Measurements from ENCODE around the gene DUS2. TPM values are rescaled to one million over a fixed set of nuclear protein-coding genes. Genes with fewer than 3 reads are reported as not detected.

The DUS2 gene
- total and polyA plus RNA-seq, 9 donors: 4.8 to 15.7 (median 8.5) TPM

- H3K27ac ChIP-seq: no peak overlapping the region
- 92 to 93% (median 93%) methylated on average over 7 of the region's 7 CpGs for WGBS, 3 donors
- no peak for DNase-seq
These were observed 55.0 kb downstream of the DUS2 start for GRCh38 chr16:68077866-68078700.

GRCh38 chr16:68078701-68079375 lies 55.8 kb downstream of the DUS2 start:
- TF ChIP-seq POLR2A (IDR thresholded peaks at IDR 0.05): no peak
- TF ChIP-seq EP300 (IDR thresholded peaks at IDR 0.05): no peak
- TF ChIP-seq CTCF (IDR thresholded peaks at IDR 0.05): no peak
- 94 to 96% (median 96%) methylated on average over 8 of the region's 8 CpGs for WGBS, 3 donors
- intact Hi-C loops (cut with DNase I): loop anchor here in 1 of 4 donors (10.0 kb wide), 1 partner anchor 146 kb away; no protein-coding TSS in a partner anchor
- H3K4me1 ChIP-seq (ENCODE audit: insufficient read depth): peaks cover 9% of the 10 kb centered on the region
- no peak overlapping the region for H3K27ac ChIP-seq
- H3K36me3 ChIP-seq: no peaks in the 10 kb centered on the region
- no peaks in the 10 kb centered on the region for H3K9me3 ChIP-seq
- H3K4me3 ChIP-seq: no peak overlapping the region
- no peak for DNase-seq
- H3K27me3 ChIP-seq: no peaks in the 10 kb centered on the region

More at GRCh38 chr16:68077866-68078700, 55.0 kb downstream of the DUS2 start:
- intact Hi-C loops (cut with DNase I): loop anchor here in 1 of 4 donors (10.0 kb wide), 1 partner anchor 147 kb away; no protein-coding TSS in a partner anchor
- Histone ChIP-seq H3K4me3 (no peak overlapping the region), H3K4me1 (ENCODE audit: insufficient read depth) (peaks cover 9% of the 10 kb centered on the region), H3K9me3 (no peaks in the 10 kb centered on the region), H3K27me3 (no peaks in the 10 kb centered on the region), H3K36me3 (no peaks in the 10 kb centered on the region)
- TF ChIP-seq POLR2A (IDR thresholded peaks at IDR 0.05): no peak
- TF ChIP-seq CTCF (IDR thresholded peaks at IDR 0.05): no peak

DNA sequence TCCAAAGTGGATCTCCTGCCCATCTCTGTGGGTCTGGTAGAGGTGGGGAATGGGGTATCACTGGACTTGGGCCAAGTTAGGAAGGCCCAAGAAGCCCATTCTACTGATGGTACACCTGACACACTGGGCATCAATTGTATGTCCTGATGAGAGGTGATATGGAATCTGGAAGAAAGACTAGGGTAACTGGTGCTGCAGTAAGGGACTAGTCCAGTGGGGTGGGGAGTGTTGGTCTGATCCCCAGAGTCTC lies 56.2 kb downstream of the DUS2 start:
- no peak overlapping the region for H3K4me3 ChIP-seq
- H3K9me3 ChIP-seq: no peaks in the 10 kb centered on the region
- no peak overlapping the region for H3K27ac ChIP-seq
- H3K36me3 ChIP-seq: no peaks in the 10 kb centered on the region
- no peaks in the 10 kb centered on the region for H3K27me3 ChIP-seq
- intact Hi-C loops (cut with DNase I): loop anchor here in 1 of 4 donors (10.0 kb wide), 1 partner anchor 146 kb away; no protein-coding TSS in a partner anchor
- TF ChIP-seq POLR2A (IDR thresholded peaks at IDR 0.05) (no peak), CTCF (IDR thresholded peaks at IDR 0.05) (no peak), EP300 (IDR thresholded peaks at IDR 0.05) (no peak)
- no peak for DNase-seq
- H3K4me1 ChIP-seq (ENCODE audit: insufficient read depth): peaks cover 12% of the 10 kb centered on the region

GRCh38 chr16:68079626-68080344 lies 56.7 kb downstream of the DUS2 start:
- Histone ChIP-seq H3K9me3 (no peaks in the 10 kb centered on the region), H3K4me3 (no peak overlapping the region), H3K27me3 (no peaks in the 10 kb centered on the region), H3K4me1 (ENCODE audit: insufficient read depth) (peaks cover 13% of the 10 kb centered on the region), H3K36me3 (no peaks in the 10 kb centered on the region), H3K27ac (peak overlapping the region in 1 of 2 donors; percentile 22)
- 9 to 19% (median 13%) methylated on average over 13 of the region's 13 CpGs for WGBS, 3 donors
- DNase-seq: peak; percentile 65 to 87 (median 75)
- TF ChIP-seq POLR2A (IDR thresholded peaks at IDR 0.05): no peak
- no peak for TF ChIP-seq CTCF (IDR thresholded peaks at IDR 0.05)
- TF ChIP-seq EP300 (IDR thresholded peaks at IDR 0.05): no peak
- intact Hi-C loops (cut with DNase I): loop anchor here in 2 of 4 donors (10.0 kb wide), 2 partner anchors 145 to 155 kb away; partner anchors contain the start of gene ESRP2 (in 1 of the 2)

Data from ovary (tissue), 9 donors.